Thyroid gland (tissue), 4 donors: Measurements from ENCODE around the gene ARHGEF38.

Experiments
- POLR2A ChIP-seq, 2 donors: fragments of 450-650 bp; IDR thresholded peaks; one replicate each; pipeline ENCODE4 v1.6.1; 2017; ENCODE audit warnings: antibody characterized with exemption in 2 of 2, mild to moderate bottlenecking in 2 of 2, moderate library complexity in 1 of 2
- TF ChIP-seq, protein P1 (sequence below), 6 experiments: fragments of 200-600 bp in 3 of 6; fragments of 450-650 bp in 3 of 6; sonication (generic) in 3 of 6; IDR thresholded peaks; one replicate each; pipeline ENCODE4 v1.5.1; 2016 to 2019; ENCODE audit warnings: antibody characterized with exemption in 6 of 6, mild to moderate bottlenecking in 2 of 6, inconsistent platforms in 1 of 6, moderate library complexity in 1 of 6

GRCh38 chr4:105710678-105711077 is 158.3 kb downstream of the ARHGEF38 start:
- TF ChIP-seq POLR2A (IDR thresholded peaks at IDR 0.05): no peak
- TF ChIP-seq, protein P1, sequence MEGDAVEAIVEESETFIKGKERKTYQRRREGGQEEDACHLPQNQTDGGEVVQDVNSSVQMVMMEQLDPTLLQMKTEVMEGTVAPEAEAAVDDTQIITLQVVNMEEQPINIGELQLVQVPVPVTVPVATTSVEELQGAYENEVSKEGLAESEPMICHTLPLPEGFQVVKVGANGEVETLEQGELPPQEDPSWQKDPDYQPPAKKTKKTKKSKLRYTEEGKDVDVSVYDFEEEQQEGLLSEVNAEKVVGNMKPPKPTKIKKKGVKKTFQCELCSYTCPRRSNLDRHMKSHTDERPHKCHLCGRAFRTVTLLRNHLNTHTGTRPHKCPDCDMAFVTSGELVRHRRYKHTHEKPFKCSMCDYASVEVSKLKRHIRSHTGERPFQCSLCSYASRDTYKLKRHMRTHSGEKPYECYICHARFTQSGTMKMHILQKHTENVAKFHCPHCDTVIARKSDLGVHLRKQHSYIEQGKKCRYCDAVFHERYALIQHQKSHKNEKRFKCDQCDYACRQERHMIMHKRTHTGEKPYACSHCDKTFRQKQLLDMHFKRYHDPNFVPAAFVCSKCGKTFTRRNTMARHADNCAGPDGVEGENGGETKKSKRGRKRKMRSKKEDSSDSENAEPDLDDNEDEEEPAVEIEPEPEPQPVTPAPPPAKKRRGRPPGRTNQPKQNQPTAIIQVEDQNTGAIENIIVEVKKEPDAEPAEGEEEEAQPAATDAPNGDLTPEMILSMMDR (IDR thresholded peaks at IDR 0.05): no peak
